ENCODE measurements around the gene MRPL51. TPM values are rescaled to one million over a fixed set of nuclear protein-coding genes. Genes with fewer than 3 reads are reported as not detected.

The MRPL51 gene
- polyA plus RNA-seq, 1 donor from 2014 or later: 117 TPM

GRCh38 chr12:6461401-6462233 lies 31.4 kb downstream of the MRPL51 start:
- Histone ChIP-seq H3K27ac (ENCODE audit: low read length) (no peak overlapping the region), H3K79me2 (replicated peaks; ENCODE audit: insufficient read depth, low read length) (no peaks in the 10 kb centered on the region), H4K20me1 (ENCODE audit: insufficient read depth) (no peaks in the 10 kb centered on the region), H3K4me3 (ENCODE audit: low read length) (no peak overlapping the region), H3K9ac (ENCODE audit: low read length) (no peak overlapping the region), H3K9me3 (ENCODE audit: low read length) (no peaks in the 10 kb centered on the region), H3K4me2 (ENCODE audit: low read length) (no peak overlapping the region), H3K27me3 (ENCODE audit: insufficient read depth, low read depth, low read length) (no peaks in the 10 kb centered on the region), H3F3A (ENCODE audit: insufficient read depth, low read length, poor library complexity, severe bottlenecking) (no peaks in the 10 kb centered on the region), H3K36me3 (ENCODE audit: insufficient read depth, low read length) (no peaks in the 10 kb centered on the region), H3K9me2 (ENCODE audit: insufficient read depth, low read length) (no peaks in the 10 kb centered on the region), H2AFZ (ENCODE audit: low read depth, low read length) (no peak overlapping the region)
- TF ChIP-seq POLR2AphosphoS5 (IDR thresholded peaks at IDR 0.05) (no peak), CTCF (IDR thresholded peaks at IDR 0.05; ENCODE audit: poor library complexity, severe bottlenecking) (no peak), MXI1 (conservative IDR thresholded peaks at IDR 0.05; ENCODE audit: poor library complexity, severe bottlenecking) (no peak), TAF1 (IDR thresholded peaks at IDR 0.05; ENCODE audit: low read depth) (no peak), SMC3 (conservative IDR thresholded peaks at IDR 0.05; ENCODE audit: poor library complexity) (no peak), RAD21 (conservative IDR thresholded peaks at IDR 0.05) (no peak), REST (IDR thresholded peaks at IDR 0.05; ENCODE audit: borderline replicate concordance) (no peak), EZH2 (IDR thresholded peaks at IDR 0.05; ENCODE audit: borderline replicate concordance, insufficient read depth, low read length, poor library complexity, severe bottlenecking) (no peak)

GRCh38 chr12:6460751-6461371 lies 32.2 kb downstream of the MRPL51 start:
- no peak for TF ChIP-seq REST (IDR thresholded peaks at IDR 0.05; ENCODE audit: borderline replicate concordance)
- no peak for TF ChIP-seq EP300 (conservative IDR thresholded peaks at IDR 0.05; ENCODE audit: poor library complexity, severe bottlenecking)
- TF ChIP-seq EZH2 (IDR thresholded peaks at IDR 0.05; ENCODE audit: borderline replicate concordance, insufficient read depth, low read length, poor library complexity, severe bottlenecking): no peak
- TF ChIP-seq CTCF (IDR thresholded peaks at IDR 0.05; ENCODE audit: poor library complexity, severe bottlenecking): no peak
- no peak for TF ChIP-seq TAF1 (IDR thresholded peaks at IDR 0.05; ENCODE audit: low read depth)
- no peak for TF ChIP-seq SMC3 (conservative IDR thresholded peaks at IDR 0.05; ENCODE audit: poor library complexity)
- no peak for TF ChIP-seq POLR2AphosphoS5 (IDR thresholded peaks at IDR 0.05)
- no peak for TF ChIP-seq RAD21 (conservative IDR thresholded peaks at IDR 0.05)
- no peak for TF ChIP-seq MXI1 (conservative IDR thresholded peaks at IDR 0.05; ENCODE audit: poor library complexity, severe bottlenecking)
- Histone ChIP-seq H3K4me3 (ENCODE audit: low read length) (no peak overlapping the region), H3K9me2 (ENCODE audit: insufficient read depth, low read length) (no peaks in the 10 kb centered on the region), H3K9me3 (ENCODE audit: low read length) (no peaks in the 10 kb centered on the region), H3K27ac (ENCODE audit: low read length) (no peak overlapping the region), H3K9ac (ENCODE audit: low read length) (no peak overlapping the region), H3K79me2 (replicated peaks; ENCODE audit: insufficient read depth, low read length) (no peaks in the 10 kb centered on the region), H3K4me2 (ENCODE audit: low read length) (no peak overlapping the region), H2AFZ (ENCODE audit: low read depth, low read length) (no peak overlapping the region), H4K20me1 (ENCODE audit: insufficient read depth) (no peaks in the 10 kb centered on the region), H3K27me3 (ENCODE audit: insufficient read depth, low read depth, low read length) (no peaks in the 10 kb centered on the region), H3K36me3 (ENCODE audit: insufficient read depth, low read length) (no peaks in the 10 kb centered on the region), H3F3A (ENCODE audit: insufficient read depth, low read length, poor library complexity, severe bottlenecking) (no peaks in the 10 kb centered on the region)

Data from neural cell (in vitro differentiated cells).